Measurements from ENCODE around the gene MAP10. TPM values are rescaled to one million over a fixed set of nuclear protein-coding genes. Genes with fewer than 3 reads are reported as not detected.

The MAP10 gene
- total RNA-seq, 1 experiment from 2014 or later = 2.7 TPM

GRCh38 chr1:232834066-232834465 lies 28.9 kb downstream of the MAP10 start:
- Mint-ChIP-seq H3K9me3 (peaks cover 2% of the 10 kb centered on the region), H3K36me3 (peaks cover under 1% of the 10 kb centered on the region; the same call in 1 of the 2 replicates), H3K4me1 (no peaks in the 10 kb centered on the region), H3K4me3 (no peak overlapping the region), H3K27me3 (ENCODE audit: low read depth) (no peaks in the 10 kb centered on the region), H3K27ac (no peak overlapping the region)
- POLR2A ChIA-PET = no interaction called here
- CTCF ChIA-PET = interaction anchor here (1.0 kb wide), 1 partner anchor 47 kb away, joined by 3 read pairs; no protein-coding TSS in a partner anchor
- no peak for ATAC-seq
- DNase-seq (ENCODE audit: low spot score) = no peak
- TF ChIP-seq ATF3 (CRISPR knock-in tag; conservative IDR thresholded peaks at IDR 0.05) (no peak), RORB (CRISPR knock-in tag; IDR thresholded peaks at IDR 0.05) (no peak), RELA (CRISPR knock-in tag; IDR thresholded peaks at IDR 0.05; ENCODE audit: borderline replicate concordance) (no peak), TEAD4 (CRISPR knock-in tag; IDR thresholded peaks at IDR 0.05) (no peak), MXD4 (CRISPR knock-in tag; IDR thresholded peaks at IDR 0.05; ENCODE audit: borderline replicate concordance) (no peak), CBFB (CRISPR knock-in tag; IDR thresholded peaks at IDR 0.05; ENCODE audit: low read depth) (no peak), MAX (CRISPR knock-in tag; IDR thresholded peaks at IDR 0.05) (no peak), GABPB1 (CRISPR knock-in tag; IDR thresholded peaks at IDR 0.05) (no peak), OVOL2 (CRISPR knock-in tag; IDR thresholded peaks at IDR 0.05; ENCODE audit: borderline replicate concordance) (no peak), ZBTB21 (CRISPR knock-in tag; IDR thresholded peaks at IDR 0.05; ENCODE audit: borderline replicate concordance) (no peak), ATF2 (CRISPR knock-in tag; IDR thresholded peaks at IDR 0.05; ENCODE audit: borderline replicate concordance, low read depth) (no peak), JAZF1 (CRISPR knock-in tag; IDR thresholded peaks at IDR 0.05) (no peak), ZNF423 (CRISPR knock-in tag; IDR thresholded peaks at IDR 0.05) (no peak), ZSCAN18 (CRISPR knock-in tag; IDR thresholded peaks at IDR 0.05) (no peak), USF2 (CRISPR knock-in tag; IDR thresholded peaks at IDR 0.05) (no peak), GTF2I (CRISPR knock-in tag; conservative IDR thresholded peaks at IDR 0.05) (no peak), ZNF138 (CRISPR knock-in tag; conservative IDR thresholded peaks at IDR 0.05) (no peak), ATF6 (CRISPR knock-in tag; IDR thresholded peaks at IDR 0.05) (no peak), NFYB (CRISPR knock-in tag; conservative IDR thresholded peaks at IDR 0.05; ENCODE audit: low read depth) (no peak)

GRCh38 chr1:232835166-232835565 lies 29.9 kb downstream of the MAP10 start:
- H3K27me3 Mint-ChIP-seq (ENCODE audit: low read depth) = no peaks in the 10 kb centered on the region
- no peaks in the 10 kb centered on the region for H3K4me1 Mint-ChIP-seq
- DNase-seq (ENCODE audit: low spot score) = no peak
- H3K27ac Mint-ChIP-seq = no peak overlapping the region
- H3K4me3 Mint-ChIP-seq = no peak overlapping the region
- POLR2A ChIA-PET = no interaction called here
- ATAC-seq = no peak
- TF ChIP-seq FOXJ3 (CRISPR knock-in tag; IDR thresholded peaks at IDR 0.05; ENCODE audit: borderline replicate concordance) (no peak), RORB (CRISPR knock-in tag; IDR thresholded peaks at IDR 0.05) (no peak), TP53 (CRISPR knock-in tag; IDR thresholded peaks at IDR 0.05) (no peak), ZNF423 (CRISPR knock-in tag; IDR thresholded peaks at IDR 0.05) (no peak), HMGXB4 (CRISPR knock-in tag; IDR thresholded peaks at IDR 0.05) (no peak), ZNF121 (CRISPR knock-in tag; IDR thresholded peaks at IDR 0.05) (no peak)
- H3K9me3 Mint-ChIP-seq = peaks cover 13% of the 10 kb centered on the region
- CTCF ChIA-PET = interaction anchor here (0.7 kb wide), 1 partner anchor 132 kb away, joined by 3 read pairs; no protein-coding TSS in a partner anchor
- peaks cover 12% of the 10 kb centered on the region for H3K36me3 Mint-ChIP-seq

All from WTC11 (cell line).